Glomerular visceral epithelial cell (primary cell): ENCODE data around the gene N4BP2L1.
"Not testable (repeated sequence)": the region's sequence is repeated elsewhere in the genome, so short reads cannot be mapped to it uniquely, and the experiment has no call there.

Source experiments
- DNase-seq: peaks from one replicate; pipeline ENCODE4 v3.0.0-alpha.2; 2016; ENCODE audit errors: extremely low spot score

The N4BP2L1 gene

GRCh38 chr13:32390048-32390447, 37.9 kb downstream of the N4BP2L1 start:
- DNase-seq, result no peak

- no peak for DNase-seq
Observed at GRCh38 chr13:32385410-32385809, 42.5 kb downstream of the N4BP2L1 start.

DNA sequence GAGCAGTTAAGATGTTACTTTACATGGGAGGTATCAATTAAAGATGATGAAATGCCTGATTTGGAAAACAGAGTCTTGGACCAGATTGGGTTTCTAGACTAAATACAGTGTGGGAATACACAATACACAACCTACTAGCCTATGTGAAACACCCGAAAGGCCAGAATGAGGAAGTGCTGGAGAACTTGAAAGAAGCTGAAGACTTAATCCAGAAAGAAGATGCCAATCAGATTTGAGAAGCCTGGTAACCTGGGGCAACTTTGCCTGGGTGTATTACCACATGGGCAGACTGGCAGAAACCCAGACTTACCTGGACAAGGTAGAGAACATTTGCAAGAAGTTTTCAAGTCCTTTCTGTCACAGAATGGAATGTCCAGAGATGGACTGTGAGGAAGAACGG, 43.2 kb downstream of the N4BP2L1 start:
- no peak for DNase-seq

DNA sequence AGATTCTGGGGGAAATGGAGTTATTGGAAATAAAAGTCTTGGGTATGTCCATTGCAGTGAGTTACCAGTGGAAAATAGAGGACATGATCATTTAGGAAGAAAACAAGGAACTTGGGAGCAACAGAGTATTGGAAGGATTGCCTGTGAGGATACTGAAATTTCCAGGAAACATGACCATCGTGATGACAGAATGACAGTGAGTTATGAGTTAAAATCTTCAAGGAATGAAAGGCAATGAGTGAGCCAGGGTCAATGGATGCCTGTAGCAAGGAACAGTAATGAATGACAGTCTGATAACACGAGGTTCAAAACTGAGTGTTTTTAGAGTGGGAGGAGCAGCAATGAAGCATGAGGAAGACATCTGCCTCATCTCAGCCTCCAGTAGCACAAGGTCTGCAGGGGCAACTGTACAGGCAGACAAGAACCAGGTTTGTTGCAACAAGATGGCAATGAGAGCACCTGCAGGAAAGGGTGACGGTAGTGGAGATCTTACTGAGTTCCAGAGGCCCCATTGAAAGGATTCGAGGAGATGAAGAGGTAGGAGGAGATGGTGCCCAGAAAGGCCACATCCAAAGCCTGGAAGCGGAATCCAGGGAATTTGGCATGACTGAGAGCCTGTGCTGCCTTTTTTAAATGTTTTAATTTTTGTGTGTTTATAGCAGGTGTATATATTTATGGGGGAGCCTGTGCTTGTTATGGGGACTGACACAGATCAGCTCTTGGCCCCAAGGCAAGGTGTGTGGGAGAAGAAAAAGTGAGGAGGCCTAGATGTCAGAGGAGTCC, 43.9 kb downstream of the N4BP2L1 start:
- no peak for DNase-seq

DNA sequence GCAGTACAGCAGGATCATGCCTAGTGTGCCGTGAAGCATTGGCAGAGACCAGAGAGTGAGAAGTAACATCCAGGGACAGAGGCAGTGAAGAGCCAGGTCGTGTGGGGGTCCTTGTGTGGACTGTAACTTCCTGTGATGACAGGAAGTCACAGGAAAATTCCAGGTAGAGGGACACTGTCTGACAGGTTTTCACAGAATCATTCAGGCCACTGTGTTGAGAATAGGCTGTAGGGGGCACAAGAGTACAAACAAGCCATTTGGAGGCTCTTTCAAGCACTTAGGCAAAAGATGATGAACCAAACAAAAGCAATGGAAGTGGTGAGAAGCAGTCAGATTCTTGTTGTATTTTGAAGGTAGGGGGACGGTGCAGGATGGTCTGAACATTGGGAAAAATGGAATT, 46.4 kb downstream of the N4BP2L1 start:
- peak; percentile 2 for DNase-seq

DNA sequence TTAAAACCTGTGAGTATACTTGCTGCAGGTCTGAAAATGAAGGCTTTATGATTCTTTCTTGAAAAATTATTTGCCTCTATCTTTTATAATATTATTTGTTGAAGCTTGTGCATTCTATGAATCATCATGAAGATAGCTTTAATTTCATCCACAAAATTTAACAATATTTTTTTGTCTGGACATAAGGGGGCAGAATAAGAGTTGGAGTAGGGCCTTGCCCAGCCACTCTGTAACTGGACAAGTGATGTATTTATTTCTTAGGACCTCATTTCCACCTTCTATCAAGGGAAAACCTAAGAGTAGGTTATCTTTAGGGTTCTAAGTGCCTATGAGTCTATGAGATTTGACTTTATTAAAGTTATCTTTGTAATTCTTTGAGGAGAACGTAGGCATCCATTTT, 49.9 kb downstream of the N4BP2L1 start:
- no peak for DNase-seq

GRCh38 chr13:32376642-32377415, 51.1 kb downstream of the N4BP2L1 start:
- no peak for DNase-seq

DNA sequence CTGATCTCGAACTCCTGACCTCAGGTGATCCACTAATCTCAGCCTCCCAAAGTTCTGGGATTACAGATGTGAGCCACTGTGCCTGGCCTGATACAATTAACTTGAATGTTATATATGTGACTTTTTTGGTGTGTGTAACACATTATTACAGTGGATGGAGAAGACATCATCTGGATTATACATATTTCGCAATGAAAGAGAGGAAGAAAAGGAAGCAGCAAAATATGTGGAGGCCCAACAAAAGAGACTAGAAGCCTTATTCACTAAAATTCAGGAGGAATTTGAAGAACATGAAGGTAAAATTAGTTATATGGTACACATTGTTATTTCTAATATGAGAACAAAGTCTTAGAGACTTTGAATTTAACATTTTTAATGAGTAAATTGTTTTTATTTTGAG, 57.1 kb downstream of the N4BP2L1 start:
- DNase-seq, result no peak

- DNase-seq, result no peak
Observed at GRCh38 chr13:32362574-32362973, 65.4 kb downstream of the N4BP2L1 start.

- DNase-seq, result not testable (repeated sequence)
Observed at GRCh38 chr13:32355935-32356334, 72.0 kb downstream of the N4BP2L1 start.

- no peak for DNase-seq
Observed at GRCh38 chr13:32354040-32354439, 73.9 kb downstream of the N4BP2L1 start.

GRCh38 chr13:32350839-32351441, 77.0 kb downstream of the N4BP2L1 start:
- not testable (repeated sequence) for DNase-seq
